HEK293T (cell line): Measurements from ENCODE around the gene VTN.

Source experiments
- ARNT ChIP-seq: fragments of 450-650 bp; IDR thresholded peaks from 2 replicates; pipeline ENCODE4 v1.6.1; 2017; ENCODE audit warnings: mild to moderate bottlenecking
- BHLHE40 ChIP-seq: fragments of 450-650 bp; IDR thresholded peaks from 2 replicates; pipeline ENCODE4 v1.6.1; 2016; ENCODE audit warnings: mild to moderate bottlenecking, moderate library complexity, borderline replicate concordance
- FOXK2 ChIP-seq: fragments of 450-650 bp; IDR thresholded peaks from 2 replicates; pipeline ENCODE4 v1.6.1; 2016; ENCODE audit warnings: mild to moderate bottlenecking
- FOXM1 ChIP-seq: fragments of 450-650 bp; IDR thresholded peaks from 2 replicates; pipeline ENCODE4 v1.6.1; 2017; ENCODE audit warnings: mild to moderate bottlenecking, borderline replicate concordance
- LEF1 ChIP-seq: fragments of 450-650 bp; IDR thresholded peaks from 2 replicates; pipeline ENCODE4 v1.6.1; 2017; ENCODE audit warnings: mild to moderate bottlenecking, borderline replicate concordance
- NFRKB ChIP-seq: fragments of 450-650 bp; IDR thresholded peaks from 2 replicates; pipeline ENCODE4 v1.6.1; 2016; ENCODE audit warnings: mild to moderate bottlenecking, moderate library complexity
- PKNOX1 ChIP-seq: fragments of 450-650 bp; IDR thresholded peaks from 2 replicates; pipeline ENCODE4 v1.6.1; 2016
- SP1 ChIP-seq: fragments of 450-650 bp; IDR thresholded peaks from 2 replicates; pipeline ENCODE4 v1.6.1; 2017
- SUZ12 ChIP-seq: fragments of 450-650 bp; IDR thresholded peaks from 2 replicates; pipeline ENCODE4 v1.6.1; 2016; ENCODE audit warnings: mild to moderate bottlenecking
- TARDBP ChIP-seq: fragments of 450-650 bp; IDR thresholded peaks from 2 replicates; pipeline ENCODE4 v1.6.1; 2016

GRCh38 chr17:28405632-28406472 is 35.7 kb upstream of the VTN start, which contains the start of gene SLC46A1:
- TF ChIP-seq NFRKB (no peak), FOXM1 (no peak), LEF1 (no peak), SP1 (no peak), TARDBP (no peak), ARNT (no peak), SUZ12 (no peak), FOXK2 (no peak), PKNOX1 (no peak), BHLHE40 (no peak)
